ENCODE measurements around the gene CALY.
A peak's percentile ranks its signal among the peaks of the same experiment; 100 is the strongest.

Gene CALY

DNA sequence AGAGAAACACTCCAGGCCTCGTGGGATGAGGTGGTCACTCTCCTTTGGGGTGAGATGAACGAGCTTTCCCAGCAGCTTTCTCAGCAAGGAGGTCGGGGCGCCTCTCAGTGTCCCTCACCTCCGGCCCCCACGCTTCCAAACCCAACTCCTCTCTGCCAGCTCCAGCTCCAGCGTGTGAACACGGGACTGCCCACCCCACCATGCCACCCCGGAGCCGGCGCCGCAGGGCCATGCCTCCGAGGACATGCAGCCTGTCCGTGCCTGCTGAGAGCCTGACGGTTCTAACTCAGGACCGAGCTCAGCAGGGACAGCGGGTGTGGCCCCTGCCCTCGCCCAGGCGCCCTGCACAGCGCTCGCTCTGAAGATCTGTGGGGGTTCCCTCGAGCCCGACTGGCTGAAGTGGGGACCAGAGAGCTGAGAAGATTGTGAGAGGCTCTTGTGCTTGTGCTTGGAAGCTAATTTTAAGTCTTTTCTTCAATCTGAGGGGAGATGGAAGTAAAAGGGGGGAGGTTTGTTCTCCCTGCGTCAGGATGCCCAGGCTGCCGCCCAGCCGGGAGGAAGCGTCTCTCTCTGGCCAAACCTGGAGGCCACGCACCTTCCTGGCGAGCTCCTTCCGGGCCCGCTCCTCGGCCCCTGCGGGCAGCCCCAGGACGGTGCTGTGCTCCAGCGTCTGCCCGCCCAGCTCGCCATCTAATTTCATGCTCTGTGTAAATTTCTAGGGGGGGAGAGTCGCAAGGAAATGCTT is 54.9 kb downstream of the CALY start:
- no peak for DNase-seq

DNA sequence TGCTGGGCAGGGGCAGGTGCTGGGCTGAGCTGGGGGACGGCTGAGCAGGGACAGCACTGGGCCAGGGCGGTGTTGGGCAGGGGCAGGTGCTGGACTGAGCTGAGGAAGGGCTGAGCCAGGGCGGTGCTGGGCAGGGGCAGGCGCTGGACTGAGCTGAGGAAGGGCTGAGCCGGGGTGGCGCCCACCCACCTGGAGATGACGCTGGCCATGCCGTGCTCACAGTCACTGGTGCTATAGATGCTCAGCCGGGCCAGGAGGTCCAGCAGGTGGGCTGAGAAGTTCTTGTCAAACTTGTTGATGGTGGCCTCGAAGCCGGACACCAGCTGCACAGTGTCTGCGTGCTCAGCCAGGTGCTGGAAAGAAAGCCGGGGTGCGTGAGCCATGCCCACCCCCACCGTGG is 55.6 kb downstream of the CALY start:
- no peak for DNase-seq

DNA sequence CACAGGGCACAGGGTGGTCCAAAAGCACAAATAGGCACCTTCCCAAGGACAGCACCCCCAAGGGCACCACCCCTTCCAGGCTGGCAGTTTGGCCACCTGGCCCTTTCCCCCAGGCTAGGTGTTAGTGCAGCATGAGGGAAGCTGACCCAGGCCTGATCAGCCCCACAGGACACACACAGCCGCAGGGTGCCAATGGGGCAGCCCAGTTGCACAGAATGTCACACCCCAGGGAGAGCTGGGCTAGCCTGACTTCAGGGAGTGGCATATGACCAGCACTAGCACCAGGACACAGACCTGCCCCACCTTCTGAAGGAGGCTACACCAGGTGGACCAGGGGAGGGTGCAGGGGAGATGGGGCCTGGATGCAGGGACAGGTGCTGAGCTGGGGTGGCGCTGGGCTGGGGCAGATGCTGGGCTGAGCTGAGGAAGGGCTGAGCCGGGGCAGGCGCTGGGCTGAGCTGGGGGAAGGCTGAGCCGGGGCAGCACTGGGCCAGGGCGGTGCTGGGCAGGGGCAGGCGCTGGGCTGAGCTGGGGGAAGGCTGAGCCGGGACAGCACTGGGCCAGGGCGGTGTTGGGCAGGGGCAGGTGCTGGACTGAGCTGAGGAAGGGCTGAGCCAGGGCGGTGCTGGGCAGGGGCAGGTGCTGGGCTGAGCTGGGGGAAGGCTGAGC is 56.2 kb downstream of the CALY start:
- no peak for DNase-seq

DNA sequence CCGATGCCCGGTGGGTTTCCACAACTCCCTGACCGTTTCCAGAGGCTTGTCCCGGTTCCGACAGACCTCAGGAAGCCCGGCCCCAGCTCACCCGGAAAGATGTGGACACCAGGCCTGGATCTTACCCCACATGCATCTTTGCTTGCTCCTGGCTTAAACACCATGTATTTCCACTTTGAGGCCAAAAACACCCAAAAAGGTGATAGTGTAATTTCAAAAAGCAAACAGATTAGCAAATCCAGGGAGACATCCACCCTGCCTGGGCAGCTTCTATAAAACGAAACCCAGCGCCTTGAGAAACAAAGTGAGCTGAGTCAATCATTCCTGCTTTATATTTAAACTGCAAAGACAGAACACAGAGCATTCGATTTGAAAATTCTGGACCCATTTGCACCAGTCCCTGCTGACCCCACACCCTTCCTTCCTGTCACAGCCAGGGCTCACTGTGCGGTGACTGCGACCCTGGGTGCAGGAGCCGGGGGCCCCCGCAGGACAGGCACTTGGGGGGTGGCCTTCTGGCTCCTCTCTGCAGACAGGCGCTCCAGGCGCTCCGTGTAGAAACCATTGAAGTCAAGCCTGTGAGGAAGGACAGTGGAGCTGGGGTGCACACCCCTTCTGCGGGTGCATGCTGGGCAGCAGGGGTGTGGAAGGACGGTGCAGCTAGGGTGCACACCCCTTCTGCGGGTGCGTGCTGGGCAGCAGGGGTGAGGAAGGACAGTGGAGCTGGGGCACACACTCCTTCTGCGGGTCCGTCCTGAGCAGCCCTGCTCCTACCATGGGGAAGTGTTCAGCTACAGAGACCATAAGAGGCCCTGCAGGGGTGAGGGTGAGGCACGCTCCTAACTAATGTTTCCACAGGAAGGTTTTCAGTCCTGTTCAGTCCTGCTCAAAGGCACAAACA is 57.1 kb downstream of the CALY start:
- peak in 1 of 2 donors; percentile 38 for DNase-seq

DNA sequence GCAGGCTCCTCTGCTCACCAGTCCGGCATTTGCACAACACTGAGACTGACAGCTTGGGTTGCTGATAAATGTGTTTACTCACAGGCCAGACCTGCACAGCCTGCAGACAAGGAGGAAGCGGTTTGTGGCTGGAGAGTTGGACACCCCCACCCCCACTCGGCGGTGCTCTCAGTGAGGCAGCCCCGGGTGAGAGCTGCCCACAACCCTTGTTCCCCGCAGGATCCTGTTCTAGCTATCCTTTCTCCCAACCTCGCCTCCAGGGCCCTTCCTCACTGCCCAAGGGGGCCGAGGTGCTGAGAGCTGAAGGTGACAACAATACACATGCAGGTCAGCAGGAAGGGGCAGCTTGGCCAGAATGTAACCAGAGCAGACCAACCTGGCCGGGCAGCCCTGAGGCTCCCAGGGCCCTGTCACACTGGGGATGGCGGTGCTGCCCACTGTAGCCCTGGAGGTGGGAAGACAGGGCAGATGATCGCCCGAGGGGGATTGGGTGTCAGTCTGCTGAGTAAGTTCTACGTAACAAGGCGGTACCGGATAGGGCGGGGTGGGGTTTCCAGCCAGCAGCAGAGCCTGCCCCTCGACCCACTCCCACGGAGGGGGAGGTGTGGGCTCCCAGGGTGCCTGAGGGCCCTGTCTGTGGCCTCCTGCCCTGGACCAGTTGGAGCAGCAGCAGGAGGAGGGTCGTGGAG is 58.0 kb downstream of the CALY start:
- peak; percentile 81 to 88 for DNase-seq

DNA sequence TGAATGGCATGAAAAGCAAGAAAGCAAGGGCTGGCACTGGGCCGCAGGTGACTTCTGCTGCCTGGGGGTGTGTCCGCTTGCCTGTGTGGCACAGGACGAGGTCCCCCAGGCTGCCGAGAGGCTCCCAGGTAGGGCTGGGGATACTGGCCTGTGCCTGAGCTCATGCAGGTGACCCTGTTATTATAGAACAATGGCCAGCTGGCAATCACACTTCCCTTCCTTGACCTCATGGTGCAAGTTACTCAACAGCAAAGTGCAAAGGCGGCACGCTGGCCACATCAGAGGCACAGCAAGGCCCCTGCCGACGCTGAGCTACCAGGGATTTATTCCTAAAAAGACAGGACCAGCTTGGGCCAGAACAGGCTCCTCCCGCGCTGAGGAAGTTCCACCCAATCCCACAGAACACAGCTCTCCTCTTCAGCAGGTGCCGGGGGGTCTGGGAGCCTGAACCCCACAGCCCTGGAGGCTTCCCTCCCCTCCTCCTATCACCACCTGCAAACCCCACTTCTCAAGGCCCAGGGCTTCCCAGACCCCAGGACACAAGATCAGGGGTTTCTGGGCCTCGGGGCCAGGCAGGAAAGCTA is 58.6 kb downstream of the CALY start:
- DNase-seq, result no peak

DNA sequence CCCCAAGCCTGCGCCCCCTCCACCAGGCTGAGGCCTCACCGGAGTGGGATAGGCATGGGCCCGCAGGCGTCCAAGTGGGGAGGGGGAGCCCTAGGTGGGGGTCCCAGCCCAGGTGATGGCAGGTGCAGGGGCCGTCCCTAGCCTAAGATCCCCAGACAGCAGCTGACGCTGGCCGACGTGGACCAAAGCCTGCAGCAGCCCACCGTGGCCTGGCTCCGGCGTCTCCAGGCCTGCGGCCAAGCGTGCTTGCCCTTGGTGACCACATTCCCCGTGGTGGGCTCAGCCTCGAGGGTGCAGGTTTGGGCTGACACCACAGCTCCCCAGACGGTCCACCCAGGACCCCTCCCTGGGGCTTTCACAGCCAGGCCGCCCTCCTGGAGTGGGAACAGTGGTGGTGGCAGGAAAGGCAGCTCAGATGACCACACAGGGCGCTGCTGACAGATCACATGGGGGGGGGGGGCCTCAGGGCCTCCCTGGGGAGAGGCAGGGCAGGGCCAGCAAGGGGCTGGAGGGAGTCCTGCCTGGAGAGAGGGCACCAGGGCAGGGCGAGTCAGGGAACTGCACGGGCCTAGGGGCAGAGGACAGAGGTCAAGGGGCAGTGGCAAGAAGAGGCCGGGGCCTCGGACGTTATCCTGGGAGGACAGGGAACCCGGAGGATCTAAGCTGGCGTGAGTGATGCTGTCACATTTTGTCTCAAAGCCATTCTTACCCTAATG is 59.3 kb downstream of the CALY start:
- no peak for DNase-seq

DNA sequence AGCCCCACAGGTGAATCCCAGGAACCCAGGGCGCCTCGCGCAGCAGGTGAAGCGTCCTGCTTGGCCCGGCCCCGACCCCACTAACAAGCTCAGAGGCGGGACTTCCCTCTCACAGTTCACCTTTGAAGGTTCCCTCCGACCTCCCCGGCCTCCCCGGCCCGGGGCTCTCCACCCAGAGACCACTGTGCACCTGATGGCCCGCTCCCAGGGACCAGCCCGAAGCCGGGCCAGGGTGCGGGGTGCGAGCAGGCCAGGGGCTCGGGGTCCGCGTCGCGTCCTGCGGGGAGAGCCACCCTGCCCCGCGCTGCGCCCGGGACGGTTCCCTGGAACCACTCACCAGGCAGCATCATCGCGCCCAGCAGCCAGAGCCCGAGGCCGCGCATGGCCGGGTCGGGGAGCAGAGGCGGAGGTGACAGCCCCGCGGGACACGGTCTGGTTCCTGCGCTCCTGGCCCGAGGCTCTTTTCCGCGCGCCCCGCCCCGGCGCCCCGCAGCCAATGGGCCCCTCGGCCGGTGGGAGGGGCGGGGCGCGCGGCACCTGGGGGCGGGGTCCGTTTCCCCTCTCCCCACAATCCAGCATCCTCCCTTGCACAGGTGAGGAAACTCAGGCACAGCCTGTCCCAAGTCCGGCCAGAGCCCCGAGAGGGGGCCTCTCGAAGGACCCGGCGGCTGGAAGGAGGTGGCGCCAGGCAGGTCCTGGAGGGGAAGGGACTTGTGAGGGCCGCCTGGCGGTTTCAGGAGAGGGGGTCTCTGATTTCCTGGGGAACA is 60.1 kb downstream of the CALY start, which contains the start of gene ADAM8:
Gene ADAM8, minus strand, starts transcription at position 434 of the 767 bp plus-strand sequence. Its CDS starts 51 bp downstream, at position 383.
- peak; percentile 75 to 76 for DNase-seq

DNA sequence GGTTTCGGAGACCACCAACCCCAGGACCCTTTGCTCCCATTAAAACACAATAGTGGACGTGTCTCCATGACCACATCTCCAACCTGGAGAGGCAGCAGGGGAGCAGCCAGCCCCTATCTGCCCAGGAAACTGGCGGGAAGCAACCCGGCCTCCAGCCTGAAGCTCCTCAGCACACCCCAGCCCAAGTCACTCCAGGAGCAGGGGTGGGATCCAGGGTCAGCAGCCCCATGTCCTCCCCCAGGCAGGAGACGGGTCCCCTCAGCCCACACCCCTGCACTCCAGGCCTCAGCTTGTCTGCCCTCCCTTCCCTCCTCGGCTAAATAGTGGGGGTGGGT is 60.6 kb downstream of the CALY start:
- no peak for DNase-seq

- DNase-seq, result peak; percentile 60 to 69
Measured at GRCh38 chr10:133275684-133276092, 61.0 kb downstream of the CALY start.

- DNase-seq, result peak; percentile 87 to 88
Measured at GRCh38 chr10:133274751-133275683, 61.7 kb downstream of the CALY start.

Measured in CD4-positive, alpha-beta T cell treated with Interleukin-1 beta for 1 hour (primary cell).